Measurements from ENCODE around the gene GRID2. TPM values are rescaled to one million over a fixed set of nuclear protein-coding genes. Genes with fewer than 3 reads are reported as not detected.
A peak's percentile ranks its signal among the peaks of the same experiment; 100 is the strongest.

The GRID2 gene
- total and polyA plus RNA-seq, 8 donors: 0.14 to 0.36 (median 0.22) TPM

- H3K4me1 ChIP-seq: no peaks in the 10 kb centered on the region
- TF ChIP-seq CTCF (IDR thresholded peaks at IDR 0.05): no peak
- no peak for ATAC-seq
- intact Hi-C loops (cut with DNase I): no loop called here
- no peak overlapping the region for H3K4me3 ChIP-seq
- H3K27ac ChIP-seq: no peak overlapping the region
- H3K27me3 ChIP-seq: no peaks in the 10 kb centered on the region
- no peak for DNase-seq
- H3K9me3 ChIP-seq: no peaks in the 10 kb centered on the region
- no peaks in the 10 kb centered on the region for H3K36me3 ChIP-seq
These were observed 1145.0 kb downstream of the GRID2 start for GRCh38 chr4:93448691-93449293.

GRCh38 chr4:93451954-93452353, 1148.2 kb downstream of the GRID2 start:
- intact Hi-C loops (cut with DNase I): no loop called here
- no peak for DNase-seq

GRCh38 chr4:93461541-93461940, 1157.8 kb downstream of the GRID2 start:
- Histone ChIP-seq H3K4me3 (no peak overlapping the region), H3K27ac (no peak overlapping the region), H3K4me1 (no peaks in the 10 kb centered on the region), H3K36me3 (no peaks in the 10 kb centered on the region), H3K9me3 (no peaks in the 10 kb centered on the region), H3K27me3 (no peaks in the 10 kb centered on the region)
- intact Hi-C loops (cut with DNase I): no loop called here
- TF ChIP-seq CTCF (IDR thresholded peaks at IDR 0.05): no peak
- DNase-seq (peak in 2 of 4 donors; percentile 18 to 25), ATAC-seq (no peak)

More at GRCh38 chr4:93451954-93452353, 1148.2 kb downstream of the GRID2 start:
- no peak for ATAC-seq
- TF ChIP-seq CTCF (IDR thresholded peaks at IDR 0.05): no peak
- no peaks in the 10 kb centered on the region for H3K36me3 ChIP-seq
- no peaks in the 10 kb centered on the region for H3K4me1 ChIP-seq
- H3K9me3 ChIP-seq: no peaks in the 10 kb centered on the region
- no peaks in the 10 kb centered on the region for H3K27me3 ChIP-seq
- H3K27ac ChIP-seq: no peak overlapping the region
- H3K4me3 ChIP-seq: no peak overlapping the region

- Histone ChIP-seq H3K36me3 (no peaks in the 10 kb centered on the region), H3K4me3 (no peak overlapping the region), H3K27ac (no peak overlapping the region), H3K27me3 (no peaks in the 10 kb centered on the region), H3K4me1 (no peaks in the 10 kb centered on the region), H3K9me3 (no peaks in the 10 kb centered on the region)
- peak in 1 of 4 donors; percentile 8 for DNase-seq
- TF ChIP-seq CTCF (IDR thresholded peaks at IDR 0.05): no peak
- intact Hi-C loops (cut with DNase I): no loop called here
- ATAC-seq: no peak
These were observed 1162.7 kb downstream of the GRID2 start for GRCh38 chr4:93466446-93466845.

- Histone ChIP-seq H3K4me1 (no peaks in the 10 kb centered on the region), H3K27ac (no peak overlapping the region), H3K4me3 (no peak overlapping the region), H3K36me3 (no peaks in the 10 kb centered on the region), H3K27me3 (no peaks in the 10 kb centered on the region), H3K9me3 (no peaks in the 10 kb centered on the region)
- DNase-seq: no peak
- ATAC-seq: no peak
- TF ChIP-seq CTCF (IDR thresholded peaks at IDR 0.05): no peak
- intact Hi-C loops (cut with DNase I): no loop called here
These were observed 1163.9 kb downstream of the GRID2 start for GRCh38 chr4:93467484-93468155.

All from left lung (tissue), 10 donors.